H1 (cell line): ENCODE results near the gene RNF31. TPM values are rescaled to one million over a fixed set of nuclear protein-coding genes. Genes with fewer than 3 reads are reported as not detected.
A peak's percentile ranks its signal among the peaks of the same experiment; 100 is the strongest.

ENCODE experiments used
- microRNA-seq, 2 experiments: library from miRNA; unstranded; fragments of <30 nt; microRNA quantifications; one replicate each; pipeline versions ENCODE4 to v1.2.0, GENCODE V29; 2016 to 2020; ENCODE audit warnings: borderline microRNAs expressed in 2 of 2, borderline number of aligned reads in 2 of 2, borderline replicate concordance in 1 of 2
- polyA plus RNA-seq, 7 experiments: library from polyadenylated mRNA; depleted of rRNA in 3 of 7; stranded (reverse) in 5 of 7; unstranded in 2 of 7; fragments of >200 nt in 5 of 7; fragments of 200-250 nt in 2 of 7; gene quantifications; 1 replicate in 5 of 7; 2 replicates in 1 of 7; 4 replicates in 1 of 7; pipeline versions ENCODE4 v1.2.1 to v1.2.3, GENCODE V29; 2011 to 2013; ENCODE audit warnings: missing spikeins in 2 of 7, mixed read lengths in 2 of 7
- small RNA-seq: library from polyadenylated mRNA; stranded (forward); fragments of <200 nt; extraction: miRNeasy Mini kit (QIAGEN cat#:217004); gene quantifications from one replicate; pipeline ENCODE3, GENCODE V24; 2013; ENCODE audit not compliant: insufficient read depth
- total RNA-seq: library from RNA; stranded (reverse); fragmentation: NEBNext Ultra II Directional; extraction: Animal tissue kit (Norgen Biotek cat#: 25700); gene quantifications from 2 replicates; pipeline ENCODE4 v1.2.1, GENCODE V29; 2021

RNF31 gene
- total and polyA plus RNA-seq, 2 of the 8 experiments (the other 6 are each of a cell fraction or from before 2014, with no cell fraction given) = 17.5 to 72.0 TPM

Small RNA genes within 50 kb of the gene (microRNA-seq; reads per million reads assigned to microRNA genes)
- gene MIR7703 = 0 reads per million in 2 experiments

Small RNA genes within 50 kb of the gene (small RNA-seq; reads per million reads assigned to genes)
- gene AL136295.4 (not detected), gene CHMP4A (not detected), gene IPO4 (1.9 reads per million, percentile 12 among the genes with 10 or more reads in this experiment), gene IRF9 (not detected), gene RNA5SP383 (6.5 reads per million, percentile 71 among the genes with 10 or more reads in this experiment)

Other genes with a start within 250 kb of the RNF31 start
Only the 30 nearest of the 31 such genes appear.
- 16.2 and 19.2 TPM in 2 replicates for gene DHRS4, start 193.7 kb upstream of the RNF31 start, total RNA-seq
- gene DHRS4, start 193.7 kb upstream of the RNF31 start, polyA plus RNA-seq (2011; rRNA removed) = 11.7 and 18.3 TPM in 2 replicates
- 15.2 and 15.4 TPM in 2 replicates for gene DHRS4L2, start 158.6 kb upstream of the RNF31 start, total RNA-seq
- 12.3 and 14.2 TPM in 2 replicates for gene DHRS4L2, start 158.6 kb upstream of the RNF31 start, polyA plus RNA-seq (2011; rRNA removed)
- gene CARMIL3, start 95.5 kb upstream of the RNF31 start, total RNA-seq = 8.5 and 9.0 TPM in 2 replicates
- 6.0 and 7.8 TPM in 2 replicates for gene CARMIL3, start 95.5 kb upstream of the RNF31 start, polyA plus RNA-seq (2011; rRNA removed)
- gene CPNE6, start 75.9 kb upstream of the RNF31 start, total RNA-seq = not detected in 2 replicates
- gene CPNE6, start 75.9 kb upstream of the RNF31 start, polyA plus RNA-seq (2011; rRNA removed) = 0.02 and 0.05 TPM in 2 replicates
- 79.3 and 81.9 TPM in 2 replicates for gene PCK2, start 53.2 kb upstream of the RNF31 start, total RNA-seq
- gene PCK2, start 53.2 kb upstream of the RNF31 start, polyA plus RNA-seq (2011; rRNA removed) = 115 and 221 TPM in 2 replicates
- gene DCAF11, start 32.7 kb upstream of the RNF31 start, total RNA-seq = 63.6 and 67.2 TPM in 2 replicates
- 60.4 and 74.6 TPM in 2 replicates for gene DCAF11, start 32.7 kb upstream of the RNF31 start, polyA plus RNA-seq (2011; rRNA removed)
- 1.1 TPM in 2 replicates for gene NRL, start 32.5 kb upstream of the RNF31 start, total RNA-seq
- 2.1 and 2.2 TPM in 2 replicates for gene NRL, start 32.5 kb upstream of the RNF31 start, polyA plus RNA-seq (2011; rRNA removed)
- gene FITM1, start 16.8 kb upstream of the RNF31 start, total RNA-seq = 0.33 and 0.76 TPM in 2 replicates
- gene FITM1, start 16.8 kb upstream of the RNF31 start, polyA plus RNA-seq (2011; rRNA removed) = 0.53 and 0.80 TPM in 2 replicates
- 85.9 and 91.7 TPM in 2 replicates for gene PSME1, start 11.3 kb upstream of the RNF31 start, total RNA-seq
- 57.4 and 74.9 TPM in 2 replicates for gene PSME1, start 11.3 kb upstream of the RNF31 start, polyA plus RNA-seq (2011; rRNA removed)
- 36.9 and 38.4 TPM in 2 replicates for gene EMC9, start 5.9 kb upstream of the RNF31 start, total RNA-seq
- gene EMC9, start 5.9 kb upstream of the RNF31 start, polyA plus RNA-seq (2011; rRNA removed) = 47.2 and 60.1 TPM in 2 replicates
- gene PSME2, start 888 bp upstream of the RNF31 start, total RNA-seq = 111 and 118 TPM in 2 replicates
- gene PSME2, start 888 bp upstream of the RNF31 start, polyA plus RNA-seq (2011; rRNA removed) = 71.8 and 76.8 TPM in 2 replicates
- gene IRF9, start 13.8 kb downstream of the RNF31 start, total RNA-seq = 11.1 and 11.4 TPM in 2 replicates
- gene IRF9, start 13.8 kb downstream of the RNF31 start, polyA plus RNA-seq (2011; rRNA removed) = 13.2 and 13.3 TPM in 2 replicates
- gene REC8, start 24.6 kb downstream of the RNF31 start, total RNA-seq = 25.8 and 28.5 TPM in 2 replicates
- 9.8 and 19.1 TPM in 2 replicates for gene REC8, start 24.6 kb downstream of the RNF31 start, polyA plus RNA-seq (2011; rRNA removed)
- 108 and 109 TPM in 2 replicates for gene IPO4, start 41.3 kb downstream of the RNF31 start, total RNA-seq
- gene IPO4, start 41.3 kb downstream of the RNF31 start, polyA plus RNA-seq (2011; rRNA removed) = 55.5 and 80.6 TPM in 2 replicates
- gene TM9SF1, start 47.9 kb downstream of the RNF31 start, total RNA-seq = 22.2 and 25.3 TPM in 2 replicates
- 24.6 and 29.2 TPM in 2 replicates for gene TM9SF1, start 47.9 kb downstream of the RNF31 start, polyA plus RNA-seq (2011; rRNA removed)
- 0.28 TPM in 1 of 2 replicates, not detected in the other for gene TSSK4, start 58.2 kb downstream of the RNF31 start, total RNA-seq
- gene TSSK4, start 58.2 kb downstream of the RNF31 start, polyA plus RNA-seq (2011; rRNA removed) = 0.05 TPM in 1 of 2 replicates, not detected in the other
- gene CHMP4A, start 66.0 kb downstream of the RNF31 start, total RNA-seq = 32.9 and 36.4 TPM in 2 replicates
- 23.4 and 37.6 TPM in 2 replicates for gene CHMP4A, start 66.0 kb downstream of the RNF31 start, polyA plus RNA-seq (2011; rRNA removed)
- 14.3 and 17.7 TPM in 2 replicates for gene MDP1, start 68.6 kb downstream of the RNF31 start, total RNA-seq
- 25.3 and 32.2 TPM in 2 replicates for gene MDP1, start 68.6 kb downstream of the RNF31 start, polyA plus RNA-seq (2011; rRNA removed)
- 241 and 253 TPM in 2 replicates for gene NEDD8, start 84.9 kb downstream of the RNF31 start, total RNA-seq
- 196 and 317 TPM in 2 replicates for gene NEDD8, start 84.9 kb downstream of the RNF31 start, polyA plus RNA-seq (2011; rRNA removed)
- gene GMPR2, start 85.4 kb downstream of the RNF31 start, total RNA-seq = 85.3 and 88.3 TPM in 2 replicates
- 52.9 and 61.6 TPM in 2 replicates for gene GMPR2, start 85.4 kb downstream of the RNF31 start, polyA plus RNA-seq (2011; rRNA removed)
- 31.0 and 36.7 TPM in 2 replicates for gene TINF2, start 95.1 kb downstream of the RNF31 start, total RNA-seq
- gene TINF2, start 95.1 kb downstream of the RNF31 start, polyA plus RNA-seq (2011; rRNA removed) = 23.5 and 31.7 TPM in 2 replicates
- 2.0 and 2.2 TPM in 2 replicates for gene TGM1, start 115.7 kb downstream of the RNF31 start, total RNA-seq
- gene TGM1, start 115.7 kb downstream of the RNF31 start, polyA plus RNA-seq (2011; rRNA removed) = 1.8 and 4.1 TPM in 2 replicates
- 16.0 and 16.9 TPM in 2 replicates for gene RABGGTA, start 124.1 kb downstream of the RNF31 start, total RNA-seq
- 49.8 and 65.1 TPM in 2 replicates for gene RABGGTA, start 124.1 kb downstream of the RNF31 start, polyA plus RNA-seq (2011; rRNA removed)
- 8.8 and 13.4 TPM in 2 replicates for gene DHRS1, start 152.3 kb downstream of the RNF31 start, total RNA-seq
- 31.7 and 40.2 TPM in 2 replicates for gene DHRS1, start 152.3 kb downstream of the RNF31 start, polyA plus RNA-seq (2011; rRNA removed)
- gene NOP9, start 152.4 kb downstream of the RNF31 start, total RNA-seq = 34.8 and 39.3 TPM in 2 replicates
- gene NOP9, start 152.4 kb downstream of the RNF31 start, polyA plus RNA-seq (2011; rRNA removed) = 17.8 and 22.4 TPM in 2 replicates
- not detected in 2 replicates for gene CIDEB, start 160.5 kb downstream of the RNF31 start, total RNA-seq
- gene CIDEB, start 160.5 kb downstream of the RNF31 start, polyA plus RNA-seq (2011; rRNA removed) = 0.09 and 0.11 TPM in 2 replicates
- 6.7 and 7.0 TPM in 2 replicates for gene LTB4R2, start 162.6 kb downstream of the RNF31 start, total RNA-seq
- 5.3 and 9.8 TPM in 2 replicates for gene LTB4R2, start 162.6 kb downstream of the RNF31 start, polyA plus RNA-seq (2011; rRNA removed)
- 4.1 and 6.8 TPM in 2 replicates for gene LTB4R, start 164.0 kb downstream of the RNF31 start, total RNA-seq
- 6.7 and 9.7 TPM in 2 replicates for gene LTB4R, start 164.0 kb downstream of the RNF31 start, polyA plus RNA-seq (2011; rRNA removed)
- gene ADCY4, start 187.6 kb downstream of the RNF31 start, total RNA-seq = 0.35 and 0.69 TPM in 2 replicates
- 0.27 and 0.57 TPM in 2 replicates for gene ADCY4, start 187.6 kb downstream of the RNF31 start, polyA plus RNA-seq (2011; rRNA removed)
- 0.39 and 0.55 TPM in 2 replicates for gene RIPK3, start 192.5 kb downstream of the RNF31 start, total RNA-seq
- gene RIPK3, start 192.5 kb downstream of the RNF31 start, polyA plus RNA-seq (2011; rRNA removed) = 0.20 and 0.24 TPM in 2 replicates